Measurements from ENCODE around the gene PCDHB13.
"Not testable (repeated sequence)": the region's sequence is repeated elsewhere in the genome, so short reads cannot be mapped to it uniquely, and the experiment has no call there.

- TF ChIP-seq CTCF (conservative IDR thresholded peaks at IDR 0.05; ENCODE audit: low read length); EZH2phosphoT487 (IDR thresholded peaks at IDR 0.05; ENCODE audit: borderline replicate concordance): not testable (repeated sequence)
These were observed 39.2 kb upstream of the PCDHB13 start for GRCh38 chr5:141174291-141175104.

All from Loucy (cell line).